Smooth muscle cell (in vitro differentiated cells): Measurements from ENCODE around the gene BAIAP2. TPM values are rescaled to one million over a fixed set of nuclear protein-coding genes. Genes with fewer than 3 reads are reported as not detected.

Source experiments
- DNase-seq: peaks from one replicate; lab custom pipeline; 2025; ENCODE audit not compliant: unreplicated experiment; lab: John Stamatoyannopoulos, UW
- H2AFZ ChIP-seq: fragments of 200-600 bp; sonication (generic); 2 replicates; pipeline ENCODE4 v1.6.0; 2016; ENCODE audit warnings: antibody characterized with exemption, low read depth, mild to moderate bottlenecking
- H3F3A ChIP-seq: fragments of 200-600 bp; sonication (generic); 2 replicates; pipeline ENCODE4 v1.6.0; 2017; ENCODE audit warnings: antibody characterized with exemption, low read depth
- H3K27ac ChIP-seq: fragments of 200-600 bp; sonication (generic); 2 replicates; pipeline ENCODE4 v1.5.1; 2016; ENCODE audit warnings: low read depth, mild to moderate bottlenecking
- H3K27me3 ChIP-seq: fragments of 200-600 bp; sonication (generic); 2 replicates; pipeline ENCODE4 v1.6.1; 2016; ENCODE audit warnings: low read depth, mild to moderate bottlenecking
- H3K36me3 ChIP-seq: fragments of 200-600 bp; sonication (generic); 2 replicates; pipeline ENCODE4 v1.5.1; 2016; ENCODE audit warnings: low read depth
- H3K4me1 ChIP-seq: fragments of 200-600 bp; sonication (generic); 2 replicates; pipeline ENCODE4 v1.5.1; 2016; ENCODE audit warnings: low read depth
- H3K4me2 ChIP-seq: fragments of 200-600 bp; sonication (generic); 2 replicates; pipeline ENCODE4 v1.6.0; 2016; ENCODE audit warnings: mild to moderate bottlenecking
- H3K4me3 ChIP-seq: fragments of 200-600 bp; sonication (generic); 2 replicates; pipeline ENCODE4 v1.5.1; 2016; ENCODE audit warnings: mild to moderate bottlenecking
- H3K79me2 ChIP-seq: fragments of 200-600 bp; sonication (generic); 2 replicates; pipeline ENCODE4 v1.6.0; 2016; ENCODE audit warnings: low read depth, mild to moderate bottlenecking
- H3K9ac ChIP-seq: fragments of 200-600 bp; sonication (generic); 2 replicates; pipeline ENCODE4 v1.6.0; 2016; ENCODE audit warnings: low read depth
- H3K9me3 ChIP-seq: fragments of 200-600 bp; sonication (generic); replicated peaks from 2 replicates; pipeline ENCODE4 v1.5.1; 2016; ENCODE audit warnings: low read depth
- H4K20me1 ChIP-seq: fragments of 200-600 bp; sonication (generic); 2 replicates; pipeline ENCODE4 v1.6.0; 2016; ENCODE audit warnings: low read depth
- WGBS: methylation state at CpG from one replicate; pipeline ENCODE4 v1.1.7; 2016; ENCODE audit warnings: low lambda C conversion rate; 5-methylcytosine and 5-hydroxymethylcytosine counted together
- polyA plus RNA-seq: library from polyadenylated mRNA; unstranded; fragments of >200 nt; fragmentation: Nextera tagmentation; extraction: Ambion mirVana; gene quantifications from 2 replicates; pipeline ENCODE4 v1.2.1, GENCODE V29; 2016
- total RNA-seq: library from RNA; depleted of rRNA; stranded (reverse); fragments of >200 nt; gene quantifications from 2 replicates; pipeline ENCODE4 v1.2.3, GENCODE V29; 2014
- TF ChIP-seq, protein P1 (sequence below): fragments of 200-600 bp; sonication (generic); IDR thresholded peaks from 2 replicates; pipeline ENCODE4 v1.5.1; 2017; ENCODE audit warnings: borderline replicate concordance, mild to moderate bottlenecking, antibody characterized with exemption; ENCODE audit not compliant: insufficient read depth, poor library complexity, severe bottlenecking

The BAIAP2 gene
- total and polyA plus RNA-seq, 2 experiments from 2014 or later: 26.6 to 41.9 TPM

GRCh38 chr17:81139428-81139827, 104.5 kb downstream of the BAIAP2 start:
- H3F3A ChIP-seq: no peaks in the 10 kb centered on the region
- TF ChIP-seq, protein P1, sequence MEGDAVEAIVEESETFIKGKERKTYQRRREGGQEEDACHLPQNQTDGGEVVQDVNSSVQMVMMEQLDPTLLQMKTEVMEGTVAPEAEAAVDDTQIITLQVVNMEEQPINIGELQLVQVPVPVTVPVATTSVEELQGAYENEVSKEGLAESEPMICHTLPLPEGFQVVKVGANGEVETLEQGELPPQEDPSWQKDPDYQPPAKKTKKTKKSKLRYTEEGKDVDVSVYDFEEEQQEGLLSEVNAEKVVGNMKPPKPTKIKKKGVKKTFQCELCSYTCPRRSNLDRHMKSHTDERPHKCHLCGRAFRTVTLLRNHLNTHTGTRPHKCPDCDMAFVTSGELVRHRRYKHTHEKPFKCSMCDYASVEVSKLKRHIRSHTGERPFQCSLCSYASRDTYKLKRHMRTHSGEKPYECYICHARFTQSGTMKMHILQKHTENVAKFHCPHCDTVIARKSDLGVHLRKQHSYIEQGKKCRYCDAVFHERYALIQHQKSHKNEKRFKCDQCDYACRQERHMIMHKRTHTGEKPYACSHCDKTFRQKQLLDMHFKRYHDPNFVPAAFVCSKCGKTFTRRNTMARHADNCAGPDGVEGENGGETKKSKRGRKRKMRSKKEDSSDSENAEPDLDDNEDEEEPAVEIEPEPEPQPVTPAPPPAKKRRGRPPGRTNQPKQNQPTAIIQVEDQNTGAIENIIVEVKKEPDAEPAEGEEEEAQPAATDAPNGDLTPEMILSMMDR: no peak
- H4K20me1 ChIP-seq: no peaks in the 10 kb centered on the region
- H3K9ac ChIP-seq: no peak overlapping the region
- DNase-seq: no peak
- no peaks in the 10 kb centered on the region for H3K36me3 ChIP-seq
- H3K79me2 ChIP-seq: no peaks in the 10 kb centered on the region
- no peak overlapping the region for H2AFZ ChIP-seq
- no peaks in the 10 kb centered on the region for H3K9me3 ChIP-seq
- H3K27ac ChIP-seq: no peak overlapping the region
- no peak overlapping the region for H3K4me2 ChIP-seq
- no peak overlapping the region for H3K4me3 ChIP-seq
- no peaks in the 10 kb centered on the region for H3K4me1 ChIP-seq
- 92% methylated on average over 8 of the region's 8 CpGs for WGBS
- H3K27me3 ChIP-seq: no peaks in the 10 kb centered on the region

DNA sequence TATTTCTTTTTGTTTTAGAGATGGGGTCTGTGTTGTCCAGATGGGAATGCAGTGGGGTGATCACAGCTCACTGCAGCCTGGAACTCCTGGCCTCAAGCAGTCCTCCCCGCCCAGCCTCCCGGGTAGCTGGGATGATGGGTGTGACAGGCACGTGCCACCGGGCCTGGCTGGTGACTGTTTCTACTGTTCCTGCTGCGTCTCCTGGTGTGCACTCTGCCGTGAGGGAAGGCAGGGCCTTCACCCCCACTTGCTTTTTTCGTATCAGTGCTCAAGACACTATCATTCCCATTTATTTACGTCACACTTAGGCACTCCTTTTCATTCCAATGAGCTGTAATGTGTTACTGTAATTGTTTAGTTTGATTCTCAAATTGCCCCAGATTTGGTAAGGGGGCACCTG, 105.1 kb downstream of the BAIAP2 start:
- no peak for DNase-seq
- Histone ChIP-seq H3K36me3 (no peaks in the 10 kb centered on the region), H2AFZ (no peak overlapping the region), H3K9me3 (no peaks in the 10 kb centered on the region), H3K9ac (no peak overlapping the region), H3K4me1 (no peaks in the 10 kb centered on the region), H3K27me3 (no peaks in the 10 kb centered on the region), H3K4me3 (no peak overlapping the region), H3F3A (no peaks in the 10 kb centered on the region), H3K79me2 (no peaks in the 10 kb centered on the region), H4K20me1 (no peaks in the 10 kb centered on the region), H3K4me2 (no peak overlapping the region), H3K27ac (no peak overlapping the region)
- 83% methylated on average over 8 of the region's 8 CpGs for whole genome bisulfite sequencing
- TF ChIP-seq, protein P1: no peak

DNA sequence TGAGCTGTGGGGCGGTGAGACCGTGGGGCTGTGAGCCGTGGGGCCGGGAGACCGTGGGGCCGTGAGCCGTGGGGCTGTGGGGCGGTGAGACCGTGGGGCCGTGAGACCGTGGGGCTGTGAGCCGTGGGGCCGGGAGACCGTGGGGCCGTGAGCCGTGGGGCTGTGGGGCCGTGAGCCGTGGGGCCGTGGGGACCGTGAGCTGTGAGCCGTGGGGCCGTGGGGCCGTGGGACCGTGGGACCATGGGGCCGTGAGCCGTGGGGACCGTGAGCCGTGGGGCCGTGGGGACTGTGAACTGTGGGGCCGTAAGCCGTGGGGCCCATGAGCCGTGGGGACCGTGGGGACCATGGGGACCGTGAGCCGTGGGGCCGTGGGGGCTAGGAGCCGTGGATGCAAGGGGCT, 105.7 kb downstream of the BAIAP2 start:
- TF ChIP-seq, protein P1: no peak
- Histone ChIP-seq H3K9me3 (no peaks in the 10 kb centered on the region), H3K4me3 (no peak overlapping the region), H3K9ac (no peak overlapping the region), H3K79me2 (no peaks in the 10 kb centered on the region), H3K4me1 (no peaks in the 10 kb centered on the region), H3K36me3 (no peaks in the 10 kb centered on the region), H4K20me1 (no peaks in the 10 kb centered on the region), H3F3A (no peaks in the 10 kb centered on the region), H2AFZ (no peak overlapping the region), H3K27ac (no peak overlapping the region), H3K27me3 (no peaks in the 10 kb centered on the region), H3K4me2 (no peak overlapping the region)
- WGBS: no CpG with 5 or more reads among the region's 37 CpGs
- no peak for DNase-seq

DNA sequence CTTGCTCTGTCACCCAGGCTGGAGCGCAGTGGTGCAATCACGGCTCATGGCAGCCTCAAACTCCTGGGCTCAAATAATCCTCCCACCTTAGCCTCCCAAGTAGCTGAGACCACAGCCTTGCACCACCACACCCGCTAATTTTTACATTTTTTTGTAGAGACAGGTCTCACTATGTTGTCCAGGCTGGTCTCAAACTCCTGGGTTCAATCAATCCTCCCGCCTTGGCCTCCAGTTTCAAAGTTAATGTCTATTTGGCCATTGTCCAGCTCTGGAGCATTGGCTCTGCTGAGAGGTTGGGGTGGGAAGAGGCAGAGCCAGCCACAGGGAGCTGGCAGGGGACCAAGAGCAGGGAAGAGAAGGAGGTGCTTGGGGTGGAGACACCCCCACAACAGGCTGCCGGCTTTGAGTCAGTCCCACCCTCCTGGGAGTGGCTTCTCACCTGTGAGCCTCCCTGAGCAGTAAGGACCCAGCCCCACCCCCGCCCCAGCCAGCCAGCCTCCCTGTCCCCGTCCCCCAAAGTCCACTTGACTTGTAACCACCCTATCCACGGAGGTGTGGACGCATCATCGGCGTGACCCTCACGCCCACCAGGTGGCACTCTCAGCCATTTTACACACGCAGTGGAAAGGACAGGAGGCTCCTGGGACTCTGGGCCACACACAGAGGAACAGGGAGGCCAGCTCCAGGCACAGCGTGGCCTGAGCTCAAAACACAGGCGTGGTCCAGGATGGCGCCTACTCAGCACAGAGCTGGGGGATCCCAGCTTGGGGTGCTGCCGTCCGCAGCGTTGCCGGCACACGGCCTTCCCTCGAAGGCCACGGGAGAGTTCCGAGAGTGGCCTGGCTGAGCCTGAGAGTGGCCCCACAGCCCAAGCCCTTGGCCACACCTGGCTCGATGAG, 107.6 kb downstream of the BAIAP2 start:
- DNase-seq: peak; percentile 26
- WGBS: 60% methylated on average over 23 of the region's 25 CpGs

More for the DNA sequence above, 107.6 kb downstream of the BAIAP2 start:
- no peaks in the 10 kb centered on the region for H4K20me1 ChIP-seq
- H3K9ac ChIP-seq: no peak overlapping the region
- H3F3A ChIP-seq: no peaks in the 10 kb centered on the region
- no peaks in the 10 kb centered on the region for H3K36me3 ChIP-seq
- H3K9me3 ChIP-seq: no peaks in the 10 kb centered on the region
- H3K79me2 ChIP-seq: no peaks in the 10 kb centered on the region
- H3K4me3 ChIP-seq: no peak overlapping the region
- H3K27me3 ChIP-seq: no peaks in the 10 kb centered on the region
- no peak overlapping the region for H2AFZ ChIP-seq
- no peak overlapping the region for H3K27ac ChIP-seq
- H3K4me1 ChIP-seq: no peaks in the 10 kb centered on the region
- TF ChIP-seq, protein P1: peak; percentile 57
- H3K4me2 ChIP-seq: no peak overlapping the region
